Neural progenitor cell (in vitro differentiated cells): Measurements from ENCODE around the gene LASP1NB.
A peak's percentile ranks its signal among the peaks of the same experiment; 100 is the strongest.

ENCODE experiments used
- DNase-seq: peaks from one replicate; pipeline ENCODE4 v3.0.0-alpha.2; 2016; ENCODE audit warnings: low spot score
- H2AFZ ChIP-seq: fragments of 200-600 bp; sonication (generic); replicated peaks from 2 replicates; pipeline ENCODE4 v1.6.1; 2016; ENCODE audit warnings: antibody characterized with exemption
- H3F3A ChIP-seq: fragments of 200-600 bp; sonication (generic); 2 replicates; pipeline ENCODE4 v1.6.1; 2016; ENCODE audit warnings: antibody characterized with exemption, low read depth
- H3K27ac ChIP-seq: fragments of 200-600 bp; sonication (generic); 2 replicates; pipeline ENCODE4 v1.5.1; 2016; ENCODE audit warnings: mild to moderate bottlenecking
- H3K27me3 ChIP-seq: fragments of 200-600 bp; sonication (generic); 2 replicates; pipeline ENCODE4 v1.6.1; 2016; ENCODE audit warnings: mild to moderate bottlenecking, moderate library complexity
- H3K36me3 ChIP-seq: fragments of 200-600 bp; sonication (generic); 2 replicates; pipeline ENCODE4 v1.5.1; 2016
- H3K4me1 ChIP-seq: fragments of 200-600 bp; sonication (generic); 2 replicates; pipeline ENCODE4 v1.6.1; 2016; ENCODE audit warnings: mixed run types
- H3K4me2 ChIP-seq: fragments of 200-600 bp; sonication (generic); 2 replicates; pipeline ENCODE4 v1.6.1; 2016
- H3K4me3 ChIP-seq: fragments of 200-600 bp; sonication (generic); 2 replicates; pipeline ENCODE4 v1.5.1; 2016
- H3K79me2 ChIP-seq: fragments of 200-600 bp; sonication (generic); 2 replicates; pipeline ENCODE4 v1.6.1; 2016; ENCODE audit warnings: low read depth
- H3K9ac ChIP-seq: fragments of 200-600 bp; sonication (generic); 2 replicates; pipeline ENCODE4 v1.6.1; 2016
- H3K9me3 ChIP-seq: fragments of 200-600 bp; sonication (generic); 2 replicates; pipeline ENCODE4 v1.5.1; 2016; ENCODE audit warnings: low read depth
- H4K20me1 ChIP-seq: fragments of 200-600 bp; sonication (generic); 2 replicates; pipeline ENCODE4 v1.6.1; 2016; ENCODE audit warnings: low read depth
- H3K27ac Mint-ChIP-seq: 3 replicates; pipeline ENCODE4 v1.8.0; 2021; ENCODE audit warnings: mixed read lengths
- H3K27me3 Mint-ChIP-seq: 2 replicates; pipeline ENCODE4 v1.8.0; 2022; ENCODE audit warnings: low read depth, mild to moderate bottlenecking, inconsistent platforms, moderate library complexity, mixed read lengths; ENCODE audit not compliant: insufficient read depth
- H3K36me3 Mint-ChIP-seq: 3 replicates; pipeline ENCODE4 v1.8.0; 2021; ENCODE audit warnings: mixed read lengths
- H3K4me1 Mint-ChIP-seq: 3 replicates; pipeline ENCODE4 v1.8.0; 2021; ENCODE audit warnings: mixed read lengths
- H3K4me3 Mint-ChIP-seq: 3 replicates; pipeline ENCODE4 v1.8.0; 2021; ENCODE audit warnings: mild to moderate bottlenecking, moderate library complexity, mixed read lengths
- H3K9me3 Mint-ChIP-seq: 3 replicates; pipeline ENCODE4 v1.8.0; 2020; ENCODE audit warnings: mixed read lengths
- CTCF ChIP-seq: fragments of 200-600 bp; sonication (generic); IDR thresholded peaks from 2 replicates; pipeline ENCODE4 v1.5.1; 2017; ENCODE audit warnings: antibody characterized with exemption, mild to moderate bottlenecking
- EZH2 ChIP-seq: fragments of 200-600 bp; sonication (generic); IDR thresholded peaks from 2 replicates; pipeline ENCODE4 v1.6.1; 2017; ENCODE audit warnings: antibody characterized with exemption, mild to moderate bottlenecking, moderate library complexity
- EZH2phosphoT487 ChIP-seq: fragments of 200-600 bp; sonication (generic); IDR thresholded peaks from 2 replicates; pipeline ENCODE4 v1.6.1; 2017; ENCODE audit warnings: antibody characterized with exemption

Gene LASP1NB

GRCh38 chr17:38881600-38882191 is 43.7 kb upstream of the LASP1NB start:
- Histone ChIP-seq H3F3A (peaks cover 63% of the 10 kb centered on the region), H3K9me3 (no peaks in the 10 kb centered on the region), H3K27me3 (no peaks in the 10 kb centered on the region), H3K9ac (no peak overlapping the region), H2AFZ (no peak overlapping the region), H3K36me3 (no peaks in the 10 kb centered on the region), H4K20me1 (peaks cover 53% of the 10 kb centered on the region), H3K4me2 (peak overlapping the region; percentile 11), H3K79me2 (peaks cover 63% of the 10 kb centered on the region), H3K4me3 (no peak overlapping the region), H3K4me1 (peaks cover 91% of the 10 kb centered on the region), H3K27ac (no peak overlapping the region)
- peaks cover 17% of the 10 kb centered on the region for H3K36me3 Mint-ChIP-seq
- peaks cover 6% of the 10 kb centered on the region for H3K27me3 Mint-ChIP-seq
- H3K4me3 Mint-ChIP-seq: peak overlapping the region; percentile 54
- no peaks in the 10 kb centered on the region for H3K9me3 Mint-ChIP-seq
- peaks cover 89% of the 10 kb centered on the region for H3K4me1 Mint-ChIP-seq
- H3K27ac Mint-ChIP-seq: peak overlapping the region; percentile 87
- peak; percentile 6 for DNase-seq
- TF ChIP-seq CTCF (no peak), EZH2 (no peak), EZH2phosphoT487 (no peak)

GRCh38 chr17:38882870-38883269 is 42.5 kb upstream of the LASP1NB start:
- Histone ChIP-seq H3K4me2 (no peak overlapping the region), H3K36me3 (no peaks in the 10 kb centered on the region), H3K79me2 (peaks cover 55% of the 10 kb centered on the region), H3F3A (peaks cover 65% of the 10 kb centered on the region), H3K27ac (no peak overlapping the region), H3K9me3 (no peaks in the 10 kb centered on the region), H3K9ac (no peak overlapping the region), H4K20me1 (peaks cover 55% of the 10 kb centered on the region), H3K4me3 (no peak overlapping the region), H3K4me1 (peaks cover 83% of the 10 kb centered on the region), H2AFZ (no peak overlapping the region), H3K27me3 (no peaks in the 10 kb centered on the region)
- no peaks in the 10 kb centered on the region for H3K9me3 Mint-ChIP-seq
- TF ChIP-seq CTCF (no peak), EZH2 (no peak), EZH2phosphoT487 (no peak)
- H3K4me3 Mint-ChIP-seq: peak overlapping the region; percentile 21
- peaks cover 89% of the 10 kb centered on the region for H3K4me1 Mint-ChIP-seq
- H3K36me3 Mint-ChIP-seq: peaks cover 17% of the 10 kb centered on the region
- no peak for DNase-seq
- peak overlapping the region; percentile 86 for H3K27ac Mint-ChIP-seq
- peaks cover 6% of the 10 kb centered on the region for H3K27me3 Mint-ChIP-seq

- TF ChIP-seq EZH2phosphoT487 (no peak), CTCF (peak; percentile 13)
- no peaks in the 10 kb centered on the region for H3K9me3 Mint-ChIP-seq
- Histone ChIP-seq H3F3A (peaks cover 55% of the 10 kb centered on the region), H4K20me1 (peaks cover 56% of the 10 kb centered on the region), H3K27me3 (no peaks in the 10 kb centered on the region), H3K4me2 (peak overlapping the region; percentile 75), H3K9me3 (no peaks in the 10 kb centered on the region), H3K4me3 (peak overlapping the region; percentile 36), H3K9ac (no peak overlapping the region), H3K4me1 (peaks cover 74% of the 10 kb centered on the region), H3K36me3 (no peaks in the 10 kb centered on the region), H3K79me2 (peaks cover 49% of the 10 kb centered on the region), H2AFZ (no peak overlapping the region), H3K27ac (peak overlapping the region; percentile 84)
- peak overlapping the region; percentile 97 for H3K27ac Mint-ChIP-seq
- peak overlapping the region; percentile 75 for H3K4me3 Mint-ChIP-seq
- peaks cover 82% of the 10 kb centered on the region for H3K4me1 Mint-ChIP-seq
- peak; percentile 77 for DNase-seq
- H3K27me3 Mint-ChIP-seq: peaks cover 2% of the 10 kb centered on the region
- peaks cover 10% of the 10 kb centered on the region for H3K36me3 Mint-ChIP-seq
Observed at GRCh38 chr17:38883592-38884526, 41.6 kb upstream of the LASP1NB start.
